ENCODE measurements around the gene GALK1.

GALK1 gene

DNA sequence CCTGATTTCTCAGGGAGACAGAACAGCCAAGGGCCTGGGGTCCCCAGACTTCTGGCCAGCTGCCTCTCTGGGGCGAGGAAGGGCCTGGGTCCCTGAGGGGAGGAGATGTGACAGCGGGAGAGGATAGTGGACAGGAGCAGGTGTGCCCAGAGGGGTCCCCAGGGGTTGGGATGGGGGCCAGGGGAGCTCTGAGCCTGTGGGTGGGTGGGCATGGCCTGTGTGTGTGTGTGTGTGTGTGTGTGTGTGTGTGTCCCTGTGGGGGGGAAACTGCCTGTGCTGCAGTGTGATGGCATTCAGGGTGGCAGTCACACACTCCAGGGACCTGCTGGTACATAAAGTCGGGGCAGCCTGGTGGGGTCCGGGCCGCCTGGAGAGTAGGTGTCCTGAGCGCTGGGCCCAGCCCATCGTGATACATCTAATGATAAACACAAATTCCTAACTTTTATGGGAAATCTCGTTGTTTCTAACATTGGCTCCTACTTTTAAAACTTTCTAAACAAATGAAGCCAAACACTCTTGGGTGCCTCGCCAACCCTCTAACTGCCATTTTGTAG is 42.4 kb downstream of the GALK1 start:
- DNase-seq = no peak

DNA sequence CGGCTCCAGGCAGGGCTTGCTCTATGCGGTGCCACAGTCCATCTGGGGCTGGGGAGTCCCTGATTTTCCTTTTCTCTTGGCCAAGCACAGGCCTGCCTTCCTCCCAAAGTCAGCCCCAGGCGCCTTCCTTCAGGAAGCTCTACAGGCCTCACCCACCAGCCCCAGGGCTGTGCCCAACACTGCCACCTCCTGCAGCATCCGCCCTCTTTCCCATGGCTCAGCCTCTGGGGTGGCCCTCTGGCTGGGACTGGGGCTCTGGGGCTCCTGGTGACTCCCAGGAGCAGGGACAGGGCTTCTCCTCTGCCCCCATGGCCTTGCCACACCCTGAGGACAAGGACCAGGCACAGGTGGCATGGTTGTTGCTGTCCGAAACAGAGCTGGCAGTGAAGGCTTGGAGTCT is 42.9 kb downstream of the GALK1 start:
- no peak for DNase-seq

DNA sequence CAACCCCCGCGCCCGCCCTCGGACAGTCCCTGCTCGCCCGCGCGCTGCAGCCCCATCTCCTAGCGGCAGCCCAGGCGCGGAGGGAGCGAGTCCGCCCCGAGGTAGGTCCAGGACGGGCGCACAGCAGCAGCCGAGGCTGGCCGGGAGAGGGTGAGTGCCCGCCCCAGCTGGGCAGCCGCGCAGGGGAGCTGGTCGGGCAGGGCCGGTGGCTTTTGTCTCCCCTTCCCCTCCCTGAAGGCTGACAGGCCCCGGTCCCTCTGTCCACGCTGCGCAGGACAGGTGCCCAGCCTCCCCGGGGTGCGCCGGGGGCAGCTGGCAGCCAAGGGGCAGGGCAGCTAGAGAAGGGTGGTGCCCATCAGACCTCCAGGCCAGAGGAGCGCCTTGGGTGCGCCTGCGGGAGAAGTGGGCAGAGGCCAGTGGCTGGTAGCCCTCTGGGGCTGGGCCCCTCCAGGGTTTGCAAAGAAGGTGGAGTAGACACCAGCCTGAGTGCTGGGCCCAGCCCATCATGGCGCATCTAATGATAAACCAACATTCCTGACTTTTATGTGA is 43.5 kb downstream of the GALK1 start:
- no peak for DNase-seq

DNA sequence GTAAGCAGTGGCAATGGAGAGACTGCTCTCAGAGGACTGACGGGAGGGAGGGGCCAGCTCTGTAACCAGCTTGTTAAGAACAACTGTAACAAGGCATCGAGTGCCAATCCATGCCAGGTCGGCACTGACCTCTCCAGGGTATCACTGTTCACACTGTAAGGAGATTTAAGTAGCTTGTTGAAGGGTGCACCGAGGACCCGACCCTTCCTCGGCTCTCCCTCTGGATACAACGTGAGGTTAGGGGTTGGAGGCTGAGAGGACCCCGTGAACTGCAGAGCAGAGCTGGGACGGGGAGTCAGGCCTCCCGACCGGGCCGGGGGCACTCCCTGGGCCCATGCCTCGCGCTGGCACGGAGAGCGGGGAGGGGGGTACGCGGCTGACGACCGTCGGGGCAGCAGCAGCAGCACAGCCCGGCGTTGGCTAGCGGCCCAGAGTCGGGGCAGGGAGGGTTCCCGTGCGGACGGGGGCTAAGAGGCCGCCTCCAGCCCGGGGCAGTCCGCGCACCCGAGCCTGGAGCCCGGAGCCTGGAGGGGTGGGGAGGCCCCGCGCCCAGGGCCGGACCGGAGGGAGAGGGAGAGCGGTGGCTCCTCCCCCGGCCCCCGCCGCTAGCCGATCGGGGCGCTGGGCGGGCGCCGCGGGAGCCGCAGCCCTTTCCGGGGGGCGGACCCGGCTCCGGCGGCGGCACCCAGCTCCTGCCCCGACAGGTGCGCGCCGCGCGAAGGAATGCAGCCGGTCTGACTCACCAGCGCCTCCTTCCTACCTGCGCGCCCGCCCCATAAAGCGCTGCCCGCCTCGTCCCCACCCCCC is 44.1 kb downstream of the GALK1 start, which contains the start of gene ITGB4:
Gene ITGB4 (plus strand): TSS at position 804 of the 807 bp plus-strand sequence. CDS start 3,245 bp downstream, outside the sequence.
- no peak for DNase-seq

DNA sequence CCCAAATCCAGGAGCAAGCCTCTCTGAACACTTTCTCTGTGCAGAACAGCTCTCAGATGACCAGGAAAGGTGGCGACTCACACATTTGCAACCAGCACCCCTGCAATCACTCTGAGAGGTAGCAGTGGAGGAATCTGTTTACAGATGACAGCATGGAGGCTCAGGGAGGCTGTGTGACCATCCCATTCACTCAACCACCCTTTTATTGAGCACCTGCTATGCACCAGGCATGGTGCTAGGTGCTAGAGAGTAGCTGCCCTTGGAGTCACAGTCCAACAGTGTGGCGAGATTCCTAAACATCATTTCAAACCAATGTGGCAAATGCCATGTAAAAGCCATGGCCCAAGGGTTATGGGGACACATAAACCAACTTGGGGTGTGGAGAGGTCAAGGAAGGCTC is 45.3 kb downstream of the GALK1 start:
- DNase-seq = no peak

DNA sequence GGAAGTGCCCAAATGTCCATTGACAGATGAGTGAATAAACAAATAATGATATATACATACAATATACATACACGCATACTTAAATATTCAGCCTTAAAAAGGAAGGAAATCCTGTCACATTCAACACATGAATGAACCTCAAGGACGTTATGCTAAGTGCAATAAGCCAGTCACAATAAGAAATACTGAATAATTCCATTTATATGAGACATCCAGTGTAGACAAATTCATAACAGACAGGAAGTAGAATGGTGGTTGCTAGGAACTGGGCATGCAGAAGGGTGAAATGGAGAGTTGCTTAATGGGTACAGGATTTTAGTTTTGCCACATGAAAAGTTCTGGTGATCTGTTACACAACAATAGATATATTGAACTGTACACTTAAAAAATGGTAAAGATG is 52.5 kb downstream of the GALK1 start:
- DNase-seq = no peak
